Nephron progenitor cell (in vitro differentiated cells): ENCODE data around the gene TMSB10.

Experiments
- DNase-seq: peaks from one replicate; pipeline ENCODE4 v3.0.0; 2021
- H3K27ac Mint-ChIP-seq: 2 replicates; pipeline ENCODE4 v1.8.0; 2021; ENCODE audit warnings: mild to moderate bottlenecking, moderate library complexity, mixed read lengths
- H3K27me3 Mint-ChIP-seq: 2 replicates; pipeline ENCODE4 v1.8.0; 2021; ENCODE audit warnings: mild to moderate bottlenecking, low read depth, mixed read lengths; ENCODE audit not compliant: poor library complexity
- H3K36me3 Mint-ChIP-seq: 2 replicates; pipeline ENCODE4 v1.8.0; 2021; ENCODE audit warnings: low read depth, mixed read lengths
- H3K4me1 Mint-ChIP-seq: 2 replicates; pipeline ENCODE4 v1.8.0; 2021; ENCODE audit warnings: mixed read lengths
- H3K4me3 Mint-ChIP-seq: 2 replicates; pipeline ENCODE4 v1.8.0; 2021; ENCODE audit warnings: mild to moderate bottlenecking, moderate library complexity, mixed read lengths
- H3K9me3 Mint-ChIP-seq: 2 replicates; pipeline ENCODE4 v1.8.0; 2021; ENCODE audit warnings: mild to moderate bottlenecking, moderate library complexity, mixed read lengths
- CTCF ChIP-seq: fragments of 200-600 bp; sonication (generic); IDR thresholded peaks from 2 replicates; pipeline ENCODE4 v1.5.0; 2021; ENCODE audit warnings: antibody characterized with exemption

TMSB10 gene

DNA sequence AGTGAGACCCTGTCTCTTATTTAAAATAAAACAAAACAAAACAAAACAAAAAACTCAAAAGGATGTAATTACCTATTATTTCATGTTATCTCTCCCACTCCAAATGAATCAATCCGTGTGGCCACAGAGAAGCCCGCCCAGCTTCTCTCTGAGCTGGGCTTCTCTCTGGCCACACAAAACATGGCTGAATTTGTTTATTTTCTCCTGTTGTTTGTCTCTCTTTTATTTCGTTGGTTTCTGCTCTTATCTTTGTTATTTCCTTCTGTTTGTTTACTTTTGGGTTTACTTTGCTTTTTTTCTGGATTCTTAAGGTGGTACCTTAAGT is 23.1 kb upstream of the TMSB10 start:
- no peak overlapping the region for H3K27ac Mint-ChIP-seq
- H3K4me3 Mint-ChIP-seq = peak overlapping the region; percentile 88
- peaks cover 26% of the 10 kb centered on the region for H3K4me1 Mint-ChIP-seq
- H3K9me3 Mint-ChIP-seq = no peaks in the 10 kb centered on the region
- H3K27me3 Mint-ChIP-seq = peaks cover 81% of the 10 kb centered on the region
- no peaks in the 10 kb centered on the region for H3K36me3 Mint-ChIP-seq
- TF ChIP-seq CTCF = no peak
- no peak for DNase-seq

GRCh38 chr2:84882775-84883550 is 22.5 kb upstream of the TMSB10 start:
- peaks cover 26% of the 10 kb centered on the region for H3K4me1 Mint-ChIP-seq
- H3K27ac Mint-ChIP-seq = no peak overlapping the region
- no peaks in the 10 kb centered on the region for H3K9me3 Mint-ChIP-seq
- peak overlapping the region; percentile 88 for H3K4me3 Mint-ChIP-seq
- H3K27me3 Mint-ChIP-seq = peaks cover 75% of the 10 kb centered on the region
- no peak for TF ChIP-seq CTCF
- H3K36me3 Mint-ChIP-seq = no peaks in the 10 kb centered on the region
- no peak for DNase-seq

DNA sequence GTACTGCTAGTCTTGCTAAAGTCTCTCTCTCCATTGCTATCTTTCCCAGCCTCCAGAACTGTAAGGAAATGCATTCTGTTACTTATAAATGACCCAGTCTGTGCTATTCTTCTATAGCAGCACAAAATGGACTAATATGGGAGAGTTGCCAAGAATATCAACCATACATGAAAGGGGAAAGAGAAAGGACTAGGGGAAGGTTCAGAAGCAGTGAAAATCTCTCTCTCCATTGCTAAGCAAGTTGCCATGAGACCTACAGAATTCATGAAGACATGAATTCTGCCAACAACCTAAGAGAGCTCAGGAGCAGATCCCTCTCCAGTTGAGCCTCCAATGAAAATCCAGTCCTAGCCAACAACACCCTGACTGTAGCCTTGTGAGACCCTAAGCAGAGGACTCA is 21.0 kb upstream of the TMSB10 start:
- Mint-ChIP-seq H3K36me3 (no peaks in the 10 kb centered on the region), H3K4me1 (peaks cover 26% of the 10 kb centered on the region), H3K27ac (no peak overlapping the region), H3K4me3 (no peak overlapping the region), H3K27me3 (peaks cover 60% of the 10 kb centered on the region), H3K9me3 (no peaks in the 10 kb centered on the region)
- no peak for TF ChIP-seq CTCF
- no peak for DNase-seq

DNA sequence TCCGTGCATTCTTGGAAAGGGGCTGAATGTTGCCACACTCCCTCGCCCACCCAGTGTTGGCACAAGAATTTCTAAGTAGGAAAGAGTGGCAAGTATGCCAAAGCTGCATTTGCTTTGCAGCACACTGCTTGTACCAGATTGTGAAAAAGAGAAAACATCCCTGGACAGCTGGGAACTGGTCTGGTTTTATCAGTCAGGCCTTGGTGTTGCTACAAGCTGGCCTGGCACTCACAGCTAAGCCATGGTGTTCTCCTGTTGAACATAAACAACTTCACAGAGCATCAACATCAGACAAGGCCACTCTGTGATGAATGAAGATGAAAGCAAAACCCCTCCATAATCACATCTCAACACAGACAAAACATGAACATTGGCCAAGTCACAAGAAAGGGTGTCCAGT is 20.3 kb upstream of the TMSB10 start:
- H3K9me3 Mint-ChIP-seq = no peaks in the 10 kb centered on the region
- no peak for DNase-seq
- no peak overlapping the region for H3K27ac Mint-ChIP-seq
- H3K27me3 Mint-ChIP-seq = peaks cover 54% of the 10 kb centered on the region
- TF ChIP-seq CTCF = no peak
- H3K4me3 Mint-ChIP-seq = no peak overlapping the region
- peaks cover 22% of the 10 kb centered on the region for H3K4me1 Mint-ChIP-seq
- no peaks in the 10 kb centered on the region for H3K36me3 Mint-ChIP-seq

DNA sequence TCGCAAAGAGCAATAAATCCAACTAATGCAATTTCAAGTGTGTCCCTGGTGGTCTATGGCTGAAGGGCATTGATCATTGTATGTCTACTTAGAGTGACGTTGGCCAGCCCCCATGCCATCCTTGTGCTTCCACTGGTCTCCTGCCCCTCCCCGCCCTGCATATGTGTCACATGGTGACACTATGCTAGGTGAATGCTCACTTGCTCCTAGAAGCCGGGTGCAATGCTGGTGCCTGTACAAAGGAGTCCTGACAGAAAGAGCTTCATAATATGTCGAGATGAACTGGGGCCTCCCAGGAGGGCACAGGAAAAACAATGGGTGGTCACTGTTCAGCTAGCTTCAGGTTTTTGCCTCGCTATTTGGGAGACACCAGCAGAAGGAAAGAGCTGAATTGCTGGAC is 18.7 kb upstream of the TMSB10 start:
- Mint-ChIP-seq H3K36me3 (no peaks in the 10 kb centered on the region), H3K4me3 (no peak overlapping the region), H3K4me1 (peaks cover 16% of the 10 kb centered on the region), H3K27me3 (peaks cover 37% of the 10 kb centered on the region), H3K27ac (no peak overlapping the region), H3K9me3 (no peaks in the 10 kb centered on the region)
- DNase-seq = no peak
- TF ChIP-seq CTCF = no peak
